Mucosa of rectum (tissue), 2 donors: ENCODE results near the gene SMURF1.

ENCODE experiments used
- H3K27ac ChIP-seq, 2 donors: one replicate each; pipeline ENCODE4 v1.7.0; 2013; ENCODE audit warnings: inconsistent platforms in 2 of 2, low read depth in 2 of 2, low read length in 2 of 2
- H3K27me3 ChIP-seq, 2 donors: one replicate each; pipeline ENCODE4 v1.7.0; 2013; ENCODE audit warnings: low read length in 2 of 2; ENCODE audit not compliant: control insufficient read depth in 2 of 2, insufficient read depth in 2 of 2
- H3K36me3 ChIP-seq, 2 donors: one replicate each; pipeline ENCODE4 v1.7.0; 2013; ENCODE audit warnings: low read length in 2 of 2; ENCODE audit not compliant: control insufficient read depth in 2 of 2, insufficient read depth in 2 of 2
- H3K4me1 ChIP-seq, 2 donors: one replicate each; pipeline ENCODE4 v1.7.0; 2013; ENCODE audit warnings: low read length in 2 of 2, mild to moderate bottlenecking in 1 of 2; ENCODE audit not compliant: control insufficient read depth in 2 of 2, insufficient read depth in 2 of 2
- H3K4me3 ChIP-seq, 2 donors: one replicate each; pipeline ENCODE4 v1.7.0; 2013; ENCODE audit warnings: low read length in 2 of 2
- H3K9ac ChIP-seq, 2 donors: one replicate each; pipeline ENCODE4 v1.7.0; 2013; ENCODE audit warnings: low read length in 2 of 2, low read depth in 1 of 2, mild to moderate bottlenecking in 1 of 2
- H3K9me3 ChIP-seq, 2 donors: one replicate each; pipeline ENCODE4 v1.7.0; 2013; ENCODE audit warnings: low read length in 2 of 2; ENCODE audit not compliant: control insufficient read depth in 2 of 2
- donor health status: healthy.
- donor health status: Normal muscosa, but diverticular disease.

SMURF1 gene

DNA sequence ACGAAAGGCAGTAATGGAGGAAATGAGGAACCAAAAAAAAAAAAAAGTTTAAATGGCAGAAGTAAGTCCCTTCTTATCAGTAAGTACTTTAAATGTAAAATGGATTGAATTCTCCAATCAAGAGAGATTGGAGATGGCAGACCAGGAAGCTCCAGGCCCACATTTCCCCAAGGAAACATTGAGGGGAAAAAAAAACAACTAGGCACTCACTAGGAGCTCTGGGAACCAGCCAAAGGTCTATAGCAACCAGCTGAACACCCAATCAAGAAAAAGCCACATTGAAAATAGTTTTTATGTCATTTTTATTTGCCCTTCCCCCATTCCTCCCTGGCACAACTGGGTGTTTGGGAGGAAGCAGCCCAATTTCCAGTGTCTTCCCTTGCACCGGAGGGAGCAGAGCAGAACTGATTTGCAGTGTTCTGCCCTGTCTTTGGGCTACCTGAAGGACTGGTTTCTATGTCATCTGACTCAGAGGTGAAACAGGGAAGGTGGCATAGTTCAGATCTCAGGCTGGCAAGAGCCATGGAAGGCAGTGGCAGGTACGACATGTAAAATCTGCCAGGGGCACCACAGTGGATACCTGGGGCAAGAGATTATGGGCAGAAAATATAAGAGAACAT, 121.9 kb downstream of the SMURF1 start:
- peaks cover 0 to 18% of the 10 kb centered on the region in 2 donors for H3K4me1 ChIP-seq
- no peaks in the 10 kb centered on the region for H3K9me3 ChIP-seq
- peaks cover 7 to 8% of the 10 kb centered on the region in 2 donors for H3K36me3 ChIP-seq
- H3K4me3 ChIP-seq, result no peak overlapping the region
- no peaks in the 10 kb centered on the region for H3K27me3 ChIP-seq
- peak overlapping the region; percentile 42 to 46 for H3K27ac ChIP-seq
- no peak overlapping the region for H3K9ac ChIP-seq

- no peaks in the 10 kb centered on the region for H3K27me3 ChIP-seq
- H3K36me3 ChIP-seq, result peaks cover 11 to 13% of the 10 kb centered on the region in 2 donors
- H3K27ac ChIP-seq, result no peak overlapping the region
- H3K4me1 ChIP-seq, result peaks cover 0 to 18% of the 10 kb centered on the region in 2 donors
- no peak overlapping the region for H3K9ac ChIP-seq
- no peaks in the 10 kb centered on the region for H3K9me3 ChIP-seq
- H3K4me3 ChIP-seq, result no peak overlapping the region
Measured at GRCh38 chr7:99020413-99020715, 123.5 kb downstream of the SMURF1 start.

DNA sequence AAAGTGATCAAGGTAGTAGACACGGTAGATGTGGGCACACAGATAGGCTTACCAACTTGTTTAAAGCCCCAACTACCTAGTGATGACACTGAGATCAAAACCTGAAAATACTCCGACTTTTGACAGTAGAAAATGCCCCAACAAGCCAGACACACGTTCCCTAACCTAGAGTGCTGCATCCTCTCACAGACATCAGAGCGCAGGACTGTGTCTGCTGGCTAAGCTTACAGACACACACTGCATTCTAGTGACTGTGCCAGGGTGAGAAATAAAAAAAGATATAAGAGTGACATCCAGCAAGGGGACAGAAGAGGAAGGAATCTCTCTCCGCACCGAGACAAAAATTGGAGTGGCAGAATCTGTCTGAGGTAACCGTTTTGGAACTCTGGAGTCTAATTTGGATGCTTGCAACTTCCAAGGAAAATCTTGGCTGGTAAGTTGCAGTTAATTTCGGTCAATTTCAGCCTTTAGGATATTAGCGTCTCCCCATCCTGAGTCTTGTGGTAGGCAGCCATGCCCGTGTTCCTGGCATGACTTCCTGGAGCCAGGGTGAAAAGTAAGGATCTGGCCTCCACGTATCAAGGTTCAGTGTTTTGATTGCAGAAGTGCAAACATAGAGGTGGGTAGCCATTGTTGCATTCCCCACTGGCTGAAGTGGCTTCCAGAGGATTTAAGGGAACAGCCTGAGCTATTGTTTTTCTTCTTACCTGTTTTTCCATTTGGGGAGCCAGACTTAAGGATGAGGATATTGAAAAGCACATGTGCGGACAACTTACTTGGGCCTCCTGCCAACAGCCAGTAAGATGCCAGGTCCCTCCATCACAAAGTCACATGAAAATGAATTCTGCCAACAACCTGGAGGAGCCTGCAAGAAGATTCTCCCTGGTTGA, 124.1 kb downstream of the SMURF1 start:
- Histone ChIP-seq H3K36me3 (peaks cover 12 to 17% of the 10 kb centered on the region in 2 donors), H3K9me3 (no peaks in the 10 kb centered on the region), H3K27ac (no peak overlapping the region), H3K4me1 (peaks cover 0 to 18% of the 10 kb centered on the region in 2 donors), H3K27me3 (no peaks in the 10 kb centered on the region), H3K4me3 (no peak overlapping the region), H3K9ac (no peak overlapping the region)

- Histone ChIP-seq H3K4me3 (no peak overlapping the region), H3K27ac (no peak overlapping the region), H3K4me1 (no peaks in the 10 kb centered on the region), H3K9ac (no peak overlapping the region), H3K36me3 (peaks cover 42 to 51% of the 10 kb centered on the region in 2 donors), H3K9me3 (no peaks in the 10 kb centered on the region), H3K27me3 (no peaks in the 10 kb centered on the region)
Measured at GRCh38 chr7:99016196-99016595, 127.7 kb downstream of the SMURF1 start.

- Histone ChIP-seq H3K9me3 (no peaks in the 10 kb centered on the region), H3K27ac (no peak overlapping the region), H3K4me3 (no peak overlapping the region), H3K9ac (no peak overlapping the region), H3K4me1 (no peaks in the 10 kb centered on the region), H3K27me3 (no peaks in the 10 kb centered on the region), H3K36me3 (peaks cover 49 to 58% of the 10 kb centered on the region in 2 donors)
Measured at GRCh38 chr7:99014113-99014985, 129.6 kb downstream of the SMURF1 start.

- Histone ChIP-seq H3K36me3 (peaks cover 53 to 66% of the 10 kb centered on the region in 2 donors), H3K9me3 (no peaks in the 10 kb centered on the region), H3K4me3 (no peak overlapping the region), H3K4me1 (no peaks in the 10 kb centered on the region), H3K27ac (no peak overlapping the region), H3K27me3 (no peaks in the 10 kb centered on the region), H3K9ac (no peak overlapping the region)
Measured at GRCh38 chr7:99013266-99014112, 130.4 kb downstream of the SMURF1 start.

GRCh38 chr7:99012722-99013121, 131.2 kb downstream of the SMURF1 start:
- Histone ChIP-seq H3K36me3 (peaks cover 58 to 72% of the 10 kb centered on the region in 2 donors), H3K9me3 (no peaks in the 10 kb centered on the region), H3K4me3 (no peak overlapping the region), H3K27me3 (no peaks in the 10 kb centered on the region), H3K9ac (no peak overlapping the region), H3K4me1 (no peaks in the 10 kb centered on the region), H3K27ac (no peak overlapping the region)

- H3K36me3 ChIP-seq, result peaks cover 61 to 75% of the 10 kb centered on the region in 2 donors
- H3K27me3 ChIP-seq, result no peaks in the 10 kb centered on the region
- H3K9ac ChIP-seq, result no peak overlapping the region
- no peak overlapping the region for H3K4me3 ChIP-seq
- no peak overlapping the region for H3K27ac ChIP-seq
- no peaks in the 10 kb centered on the region for H3K4me1 ChIP-seq
- no peaks in the 10 kb centered on the region for H3K9me3 ChIP-seq
Measured at GRCh38 chr7:99011706-99012404, 132.1 kb downstream of the SMURF1 start.

GRCh38 chr7:99011341-99011705, 132.6 kb downstream of the SMURF1 start:
- Histone ChIP-seq H3K27ac (no peak overlapping the region), H3K27me3 (no peaks in the 10 kb centered on the region), H3K9ac (no peak overlapping the region), H3K9me3 (no peaks in the 10 kb centered on the region), H3K4me1 (no peaks in the 10 kb centered on the region), H3K36me3 (peaks cover 66 to 81% of the 10 kb centered on the region in 2 donors), H3K4me3 (no peak overlapping the region)
